ENCODE measurements around the gene ARHGEF12. TPM values are rescaled to one million over a fixed set of nuclear protein-coding genes. Genes with fewer than 3 reads are reported as not detected.

Gene ARHGEF12
- total RNA-seq, 1 experiment from 2014 or later: 41.0 TPM

DNA sequence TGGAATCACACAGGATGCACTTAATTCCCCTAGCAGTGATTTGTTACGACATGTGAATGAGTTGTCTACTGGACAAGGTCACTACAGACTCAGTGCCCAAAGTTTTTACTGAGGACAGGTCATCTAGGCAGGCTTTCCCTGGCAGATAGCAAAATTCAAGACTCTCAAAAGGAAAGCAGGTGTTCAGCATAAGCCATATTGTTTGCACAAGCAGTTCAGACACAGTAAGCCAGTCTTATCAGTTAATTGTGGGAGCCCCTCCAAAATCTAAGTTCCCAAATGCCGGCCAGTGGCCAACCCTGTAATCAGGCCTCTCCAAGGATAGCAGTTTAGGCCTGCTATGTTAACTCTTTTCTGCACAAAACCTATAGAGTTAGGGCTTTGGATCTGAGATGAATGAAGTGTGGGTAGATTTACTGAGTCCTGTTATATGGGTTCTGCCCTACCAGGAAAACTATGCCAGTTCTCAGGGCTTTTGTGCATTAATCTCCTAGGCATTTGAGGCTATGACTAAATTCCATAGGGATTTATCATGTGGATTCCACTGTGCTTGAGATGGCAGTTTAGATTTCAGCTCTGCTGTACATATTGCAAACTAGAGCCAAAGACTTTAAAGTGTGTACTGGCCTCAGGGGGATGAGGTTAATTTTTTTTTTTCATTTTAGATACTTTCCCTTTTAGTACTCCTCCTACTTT is 4.8 kb upstream of the ARHGEF12 start:
- Histone ChIP-seq H4K20me1 (ENCODE audit: low read length) (no peaks in the 10 kb centered on the region), H3K4me2 (ENCODE audit: low read length) (peak overlapping the region; percentile 66), H3K4me3 (ENCODE audit: low read length) (peak overlapping the region; percentile 15; the same call in 1 of the 2 replicates), H3K9ac (ENCODE audit: low read length) (no peak overlapping the region), H3K79me2 (ENCODE audit: low read length) (peaks cover 3% of the 10 kb centered on the region; the same call in 1 of the 2 replicates), H3F3A (ENCODE audit: low read length, unreplicated experiment) (peaks cover 9% of the 10 kb centered on the region), H2AFZ (ENCODE audit: low read length) (no peak overlapping the region), H3K4me1 (ENCODE audit: insufficient read depth, low read length) (peaks cover 49% of the 10 kb centered on the region), H3K36me3 (ENCODE audit: low read depth, low read length) (peaks cover 4% of the 10 kb centered on the region; the same call in 1 of the 2 replicates), H3K27ac (ENCODE audit: low read length) (peak overlapping the region; percentile 38), H3K9me3 (ENCODE audit: low read length) (no peaks in the 10 kb centered on the region), H3K27me3 (ENCODE audit: low read length) (no peaks in the 10 kb centered on the region), H3K9me2 (replicated peaks; ENCODE audit: low read length) (no peaks in the 10 kb centered on the region)
- ChIA-PET POLR2A (ENCODE audit: unreplicated experiment) (no interaction called here), CTCF (no interaction called here)
- BruUV-seq (replicated peaks): no TSS peak
- ATAC-seq (peak; percentile 43), DNase-seq (peak; percentile 95)
- TF ChIP-seq EZH2 (IDR thresholded peaks at IDR 0.05; ENCODE audit: low read length, unreplicated experiment) (no peak), EZH2phosphoT487 (IDR thresholded peaks at IDR 0.05; ENCODE audit: borderline replicate concordance, low read length) (no peak), CTCF (conservative IDR thresholded peaks at IDR 0.05; ENCODE audit: low read depth, low read length) (no peak)
- intact Hi-C loops (cut with micrococcal nuclease): loop anchor here (2.0 kb wide), 1 partner anchor 25 kb away; no protein-coding TSS in a partner anchor

DNA sequence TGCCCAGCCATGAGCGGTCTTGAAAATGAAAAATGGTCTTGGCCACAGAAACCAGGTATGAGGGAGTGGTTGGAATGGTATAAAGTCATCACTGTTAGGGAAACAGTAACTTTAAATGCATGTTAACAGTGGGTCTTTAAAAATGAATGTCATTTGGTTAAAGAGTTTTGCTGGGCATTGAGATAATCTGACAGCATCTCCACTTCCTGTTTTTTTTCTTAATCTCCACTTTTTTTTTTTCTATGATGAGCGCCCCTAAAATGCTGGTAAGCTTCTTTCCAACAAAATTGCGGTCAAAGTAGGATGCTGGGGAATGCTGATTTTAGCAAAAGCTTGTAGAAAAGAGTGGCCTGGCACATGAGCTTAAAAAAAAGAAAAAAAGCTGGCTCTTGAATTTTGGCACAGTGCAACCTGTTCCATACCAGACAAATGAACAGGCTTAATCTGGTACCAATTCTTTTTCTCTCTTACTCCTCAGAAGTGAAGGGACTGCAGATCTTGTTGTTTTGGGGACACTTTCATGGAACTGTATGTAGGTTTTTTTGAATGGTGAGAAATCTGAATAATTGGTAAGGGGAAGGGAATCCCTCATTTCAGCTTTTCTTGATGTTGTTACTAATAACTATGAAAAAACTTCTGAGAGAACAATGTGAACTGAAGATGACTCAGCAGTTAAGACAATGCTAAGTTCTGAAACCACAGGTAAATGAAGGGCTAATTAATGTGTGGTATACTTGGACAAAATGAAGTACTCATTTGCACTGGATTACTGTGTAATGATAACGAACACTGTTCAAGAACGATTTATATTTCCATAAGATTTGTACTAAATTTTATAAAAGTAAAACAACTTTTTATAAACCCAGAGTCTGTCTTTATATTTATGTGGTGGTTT is 3.1 kb upstream of the ARHGEF12 start:
- intact Hi-C loops (cut with micrococcal nuclease): no loop called here
- ATAC-seq (no peak), DNase-seq (no peak)
- no TSS peak for BruUV-seq (replicated peaks)
- H2AFZ ChIP-seq (ENCODE audit: low read length): no peak overlapping the region
- H3K36me3 ChIP-seq (ENCODE audit: low read depth, low read length): peaks cover 4% of the 10 kb centered on the region; the same call in 1 of the 2 replicates
- no peak overlapping the region for H3K4me2 ChIP-seq (ENCODE audit: low read length)
- no peak overlapping the region for H3K27ac ChIP-seq (ENCODE audit: low read length)
- TF ChIP-seq CTCF (conservative IDR thresholded peaks at IDR 0.05; ENCODE audit: low read depth, low read length): no peak
- no peak for TF ChIP-seq EZH2 (IDR thresholded peaks at IDR 0.05; ENCODE audit: low read length, unreplicated experiment)
- TF ChIP-seq EZH2phosphoT487 (IDR thresholded peaks at IDR 0.05; ENCODE audit: borderline replicate concordance, low read length): no peak
- H3F3A ChIP-seq (ENCODE audit: low read length, unreplicated experiment): peaks cover 3% of the 10 kb centered on the region
- no peaks in the 10 kb centered on the region for H3K27me3 ChIP-seq (ENCODE audit: low read length)
- peaks cover 37% of the 10 kb centered on the region for H3K4me1 ChIP-seq (ENCODE audit: insufficient read depth, low read length)
- H3K9me3 ChIP-seq (ENCODE audit: low read length): no peaks in the 10 kb centered on the region
- CTCF ChIA-PET: no interaction called here
- peaks cover 7% of the 10 kb centered on the region for H4K20me1 ChIP-seq (ENCODE audit: low read length)
- H3K79me2 ChIP-seq (ENCODE audit: low read length): peaks cover 19% of the 10 kb centered on the region
- H3K9ac ChIP-seq (ENCODE audit: low read length): no peak overlapping the region
- H3K9me2 ChIP-seq (replicated peaks; ENCODE audit: low read length): no peaks in the 10 kb centered on the region
- H3K4me3 ChIP-seq (ENCODE audit: low read length): no peak overlapping the region
- POLR2A ChIA-PET (ENCODE audit: unreplicated experiment): no interaction called here
